ENCODE measurements around the gene MEAF6. TPM values are rescaled to one million over a fixed set of nuclear protein-coding genes. Genes with fewer than 3 reads are reported as not detected.
A peak's percentile ranks its signal among the peaks of the same experiment; 100 is the strongest.

MEAF6 gene
- total RNA-seq, 1 donor from 2014 or later = 79.3 TPM

- peak; percentile 46 for DNase-seq (ENCODE audit: low read depth)
Observed at GRCh38 chr1:37485902-37486679, 28.5 kb downstream of the MEAF6 start.

- no peak for DNase-seq (ENCODE audit: low read depth)
Observed at GRCh38 chr1:37484325-37485051, 30.1 kb downstream of the MEAF6 start.

- DNase-seq (ENCODE audit: low read depth) = no peak
Observed at GRCh38 chr1:37483785-37484184, 30.8 kb downstream of the MEAF6 start.

GRCh38 chr1:37482796-37483744 lies 31.5 kb downstream of the MEAF6 start:
- DNase-seq (ENCODE audit: low read depth) = no peak

GRCh38 chr1:37482004-37482785 lies 32.4 kb downstream of the MEAF6 start:
- no peak for DNase-seq (ENCODE audit: low read depth)

- DNase-seq (ENCODE audit: low read depth) = no peak
Observed at GRCh38 chr1:37481289-37482003, 33.1 kb downstream of the MEAF6 start.

GRCh38 chr1:37480581-37481288 lies 33.8 kb downstream of the MEAF6 start:
- no peak for DNase-seq (ENCODE audit: low read depth)

GRCh38 chr1:37480125-37480466 lies 34.5 kb downstream of the MEAF6 start:
- no peak for DNase-seq (ENCODE audit: low read depth)

- DNase-seq (ENCODE audit: low read depth) = peak; percentile 96
Observed at GRCh38 chr1:37479255-37480124, 35.1 kb downstream of the MEAF6 start.

GRCh38 chr1:37478890-37479254 lies 35.7 kb downstream of the MEAF6 start:
- peak; percentile 68 for DNase-seq (ENCODE audit: low read depth)

GRCh38 chr1:37478451-37478881 lies 36.1 kb downstream of the MEAF6 start:
- DNase-seq (ENCODE audit: low read depth) = peak; percentile 74

- DNase-seq (ENCODE audit: low read depth) = no peak
Observed at GRCh38 chr1:37477946-37478345, 36.6 kb downstream of the MEAF6 start.

- peak; percentile 79 for DNase-seq (ENCODE audit: low read depth)
Observed at GRCh38 chr1:37477198-37477931, 37.2 kb downstream of the MEAF6 start.

GRCh38 chr1:37476460-37477197 lies 37.9 kb downstream of the MEAF6 start:
- peak; percentile 85 for DNase-seq (ENCODE audit: low read depth)

- DNase-seq (ENCODE audit: low read depth) = no peak
Observed at GRCh38 chr1:37476087-37476452, 38.5 kb downstream of the MEAF6 start.

GRCh38 chr1:37475380-37476086 lies 39.0 kb downstream of the MEAF6 start:
- DNase-seq (ENCODE audit: low read depth) = no peak
